Smooth muscle cell of the brain vasculature (primary cell): Measurements from ENCODE around the gene ME1.
"Not testable (repeated sequence)": the region's sequence is repeated elsewhere in the genome, so short reads cannot be mapped to it uniquely, and the experiment has no call there.

Source experiments
- DNase-seq: peaks from one replicate; pipeline ENCODE4 v3.0.0-alpha.2; 2012; ENCODE audit warnings: low read depth, low spot score

ME1 gene

DNA sequence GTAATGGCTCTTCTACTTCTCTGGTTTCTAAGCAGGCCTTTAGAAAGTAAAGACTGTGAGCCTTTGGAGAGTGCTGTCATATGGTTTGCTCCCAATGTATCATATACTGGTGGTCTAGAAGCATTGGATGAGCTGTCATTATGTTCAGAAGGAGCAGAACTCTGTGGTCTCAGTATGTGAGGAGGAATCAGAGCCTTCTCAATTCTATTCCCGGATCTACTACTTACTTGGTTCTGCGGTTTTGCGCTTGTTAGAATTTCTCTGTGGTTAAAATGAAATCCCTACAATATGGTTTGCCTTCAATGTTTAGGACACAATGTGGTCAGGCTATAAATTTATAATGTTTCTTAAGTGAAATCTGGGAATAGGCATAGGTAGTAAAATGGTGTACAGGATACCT lies 173.1 kb downstream of the ME1 start:
- DNase-seq = no peak

DNA sequence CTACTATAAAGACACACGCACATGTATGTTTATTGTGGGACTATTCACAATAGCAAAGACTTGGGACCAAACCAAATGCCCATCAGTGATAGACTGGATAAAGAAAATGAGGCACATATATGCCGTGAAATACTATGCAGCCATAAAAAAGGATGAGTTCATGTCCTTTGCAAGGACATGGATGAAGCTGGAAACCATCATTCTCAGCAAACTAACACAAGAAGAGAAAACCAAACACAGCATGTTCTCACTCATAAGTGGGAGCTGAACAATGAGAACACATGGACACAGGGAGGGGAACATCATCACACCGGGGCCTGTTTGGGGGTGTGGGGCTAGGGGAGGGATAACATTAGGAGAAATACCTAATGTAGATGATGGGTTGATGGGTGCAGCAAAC lies 174.1 kb downstream of the ME1 start:
- not testable (repeated sequence) for DNase-seq

DNA sequence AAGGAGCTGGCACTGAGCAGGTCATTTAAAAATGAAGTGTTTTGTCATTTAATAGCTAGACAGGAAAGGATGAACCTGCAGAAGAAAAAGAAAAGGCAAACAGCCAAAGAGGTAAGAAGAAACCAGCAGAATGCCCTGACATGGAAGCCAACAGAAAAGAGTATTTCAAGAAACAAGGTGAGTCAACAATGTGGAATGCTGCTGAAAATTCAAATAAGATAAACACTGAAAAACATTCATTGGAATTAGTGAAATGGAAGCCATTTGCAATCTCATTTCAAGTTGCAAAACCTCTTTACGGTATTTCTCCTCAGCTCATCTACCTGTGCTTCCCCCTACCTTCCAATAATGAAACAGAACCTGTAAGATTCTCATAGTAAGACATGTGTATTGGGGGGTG lies 178.1 kb downstream of the ME1 start:
- DNase-seq = no peak

DNA sequence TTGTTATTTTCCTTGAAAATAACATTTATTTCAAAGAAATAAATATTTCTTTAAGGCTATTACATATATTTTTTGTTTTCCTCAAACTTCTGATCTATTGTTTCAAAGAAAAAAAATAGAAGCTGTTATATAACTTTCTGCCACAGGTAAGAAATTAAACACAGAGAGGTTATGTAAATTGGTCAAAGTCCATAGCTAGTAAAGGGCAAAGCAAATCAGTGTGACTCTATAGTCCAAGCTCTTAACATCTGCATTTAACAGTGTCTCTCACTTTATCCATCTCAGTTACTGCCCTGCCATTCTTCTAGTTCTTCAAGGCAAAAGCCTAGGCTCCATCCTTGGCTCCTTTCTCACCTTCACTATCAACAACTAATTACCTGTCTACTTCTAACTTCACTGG lies 180.6 kb downstream of the ME1 start:
- no peak for DNase-seq

DNA sequence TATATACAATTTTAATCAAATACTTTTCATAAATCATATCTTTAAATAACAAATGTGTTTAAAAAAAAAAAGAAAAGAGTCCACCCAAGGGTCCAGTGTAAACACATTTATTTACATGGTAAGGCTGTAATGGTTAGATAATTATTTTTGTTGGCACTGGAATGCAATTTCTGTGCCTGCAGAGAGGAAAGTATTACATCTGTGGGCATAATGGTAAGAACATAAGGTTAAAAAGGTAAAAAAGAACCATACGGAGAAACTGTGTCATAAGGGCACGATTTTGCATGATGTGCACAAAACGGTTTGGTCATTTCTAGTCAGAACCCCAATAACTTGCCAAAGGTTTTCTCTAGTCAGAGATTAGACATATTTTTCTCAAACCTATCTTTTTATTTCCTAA lies 183.4 kb downstream of the ME1 start:
- DNase-seq = peak; percentile 62

DNA sequence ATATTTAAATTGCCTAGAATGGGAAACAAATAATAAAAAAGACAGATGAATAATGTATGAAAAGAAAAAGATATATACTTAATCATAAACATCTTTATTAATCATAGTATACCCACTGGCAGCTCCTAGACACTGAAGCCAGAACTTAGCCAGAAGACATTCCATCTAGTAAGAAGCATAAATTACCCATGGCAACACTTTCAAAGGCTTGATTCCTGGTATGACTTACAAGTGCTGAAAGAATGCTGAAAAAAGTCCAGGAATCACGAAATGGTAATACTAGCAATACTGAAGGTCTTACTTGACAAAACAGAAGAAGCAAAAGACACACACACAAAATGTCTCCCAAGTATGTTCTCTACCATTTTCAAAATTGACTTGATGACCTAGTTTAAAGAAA lies 199.7 kb downstream of the ME1 start:
- DNase-seq = no peak

DNA sequence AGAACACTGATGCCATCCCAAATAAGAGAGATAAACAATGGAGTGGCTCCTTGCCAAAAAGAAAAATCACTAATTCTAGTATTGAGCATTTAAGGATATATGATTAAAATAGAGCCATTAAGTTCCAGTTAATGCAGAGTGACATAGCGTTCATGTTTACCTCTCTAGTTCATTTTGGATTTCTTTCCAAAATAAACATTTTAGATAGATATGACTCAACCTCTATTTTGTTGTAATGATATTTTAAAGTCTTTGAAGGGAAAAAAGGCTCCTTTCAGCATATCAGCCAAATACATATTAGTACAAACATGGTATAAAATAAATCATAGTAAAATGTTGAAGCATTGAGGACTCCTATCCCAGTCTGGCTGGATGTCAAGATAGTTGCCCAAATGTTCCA lies 204.3 kb downstream of the ME1 start:
- no peak for DNase-seq

DNA sequence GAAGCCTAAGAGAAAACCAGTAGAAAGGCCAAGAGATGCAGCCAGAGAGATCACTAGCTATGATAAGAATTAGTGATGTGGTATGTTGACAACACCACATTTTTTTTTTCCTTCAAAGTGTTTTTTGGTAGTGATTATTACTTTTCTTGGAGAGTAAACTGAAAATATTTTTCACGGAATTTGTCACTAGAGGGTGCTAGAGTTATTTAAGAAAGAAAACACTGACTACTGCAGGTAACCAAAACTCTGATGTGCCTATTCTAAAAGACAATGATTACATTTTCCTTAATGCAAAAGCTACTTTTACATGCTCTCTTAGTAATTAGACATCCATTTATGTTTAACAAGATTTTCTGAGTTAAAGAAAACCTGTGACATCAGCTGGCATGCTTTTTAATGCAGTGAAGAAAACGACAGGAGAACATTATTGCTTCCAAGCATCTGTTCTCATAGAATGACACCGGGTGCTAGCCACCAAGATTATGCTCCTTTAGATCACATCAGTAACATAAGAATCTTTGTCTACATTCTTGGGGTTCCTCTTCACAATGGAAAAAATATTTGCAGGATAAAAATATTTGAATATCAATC lies 208.9 kb downstream of the ME1 start:
- DNase-seq = no peak

DNA sequence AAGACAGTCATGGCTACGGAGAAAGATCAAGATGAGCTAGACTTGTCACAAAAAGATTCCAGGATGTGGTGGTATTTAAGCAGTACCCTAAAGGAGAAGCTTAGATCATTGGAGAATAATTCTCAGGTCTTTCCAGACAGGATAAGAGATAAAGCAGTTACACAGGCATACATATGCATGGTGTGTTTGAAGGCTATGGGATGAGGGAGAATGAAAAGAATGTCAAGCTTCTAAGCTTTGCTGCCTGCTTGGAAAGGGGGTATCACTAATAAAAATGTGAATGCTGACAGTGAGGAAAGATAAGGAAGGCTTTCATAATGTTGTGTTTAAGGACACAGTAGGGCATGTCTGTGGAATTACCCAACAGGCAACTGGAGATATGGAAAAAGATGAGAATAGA lies 209.6 kb downstream of the ME1 start:
- DNase-seq = no peak

DNA sequence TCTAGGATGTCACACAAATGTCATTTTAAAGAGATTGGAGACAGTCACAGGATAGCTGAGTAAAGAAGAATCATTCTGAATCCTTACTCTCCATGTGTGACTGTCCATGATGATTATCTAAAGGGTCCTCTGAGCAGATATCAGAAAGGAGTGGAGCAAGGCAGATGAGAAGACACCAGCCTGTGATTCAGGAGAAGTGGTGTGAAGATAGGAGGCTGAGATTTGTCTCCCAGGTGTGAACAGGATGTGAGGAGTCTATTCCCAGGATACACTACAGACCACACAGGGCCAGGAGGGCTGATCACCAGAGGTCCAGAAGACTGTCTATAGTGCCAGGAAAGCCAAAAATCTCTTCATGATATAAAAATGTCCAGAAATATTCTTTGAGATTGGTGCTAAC lies 210.7 kb downstream of the ME1 start:
- no peak for DNase-seq

DNA sequence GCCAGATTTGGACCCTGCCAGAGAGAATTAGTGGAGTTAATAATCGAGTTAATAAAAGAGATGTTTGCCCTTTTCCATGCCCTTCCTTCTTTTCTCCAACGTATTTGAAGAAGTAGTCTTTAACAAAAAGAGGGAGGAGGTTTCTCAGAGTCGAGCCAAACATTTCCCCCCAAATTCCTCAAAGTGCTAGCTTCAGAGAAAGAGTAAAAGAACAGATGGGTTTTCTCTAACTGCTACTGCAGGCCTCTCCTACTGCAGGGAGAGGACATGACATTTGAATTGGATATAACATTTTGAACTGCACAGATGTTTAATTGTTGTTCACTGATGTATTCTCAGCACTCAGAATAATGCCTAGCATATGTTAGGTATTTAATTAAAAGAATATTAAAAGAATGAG lies 212.2 kb downstream of the ME1 start:
- no peak for DNase-seq

DNA sequence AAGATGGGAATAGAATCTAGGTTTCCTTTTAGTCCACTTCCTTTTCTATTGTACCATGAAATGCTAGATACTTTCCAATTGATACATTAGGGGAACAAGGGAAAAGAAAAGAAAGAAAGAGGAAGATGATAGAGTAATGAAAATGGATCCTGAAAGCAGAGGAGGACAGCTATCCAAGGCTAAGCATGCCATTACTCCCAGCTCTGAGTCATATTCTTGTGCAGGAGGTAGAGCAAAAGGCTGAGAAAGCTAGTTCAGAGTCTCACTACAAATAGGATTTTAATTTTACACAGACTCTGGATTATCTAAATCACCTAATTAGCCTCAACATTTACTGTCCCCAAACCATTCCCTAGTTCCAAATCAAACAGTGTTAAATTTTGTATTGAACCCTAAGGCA lies 214.0 kb downstream of the ME1 start:
- no peak for DNase-seq

DNA sequence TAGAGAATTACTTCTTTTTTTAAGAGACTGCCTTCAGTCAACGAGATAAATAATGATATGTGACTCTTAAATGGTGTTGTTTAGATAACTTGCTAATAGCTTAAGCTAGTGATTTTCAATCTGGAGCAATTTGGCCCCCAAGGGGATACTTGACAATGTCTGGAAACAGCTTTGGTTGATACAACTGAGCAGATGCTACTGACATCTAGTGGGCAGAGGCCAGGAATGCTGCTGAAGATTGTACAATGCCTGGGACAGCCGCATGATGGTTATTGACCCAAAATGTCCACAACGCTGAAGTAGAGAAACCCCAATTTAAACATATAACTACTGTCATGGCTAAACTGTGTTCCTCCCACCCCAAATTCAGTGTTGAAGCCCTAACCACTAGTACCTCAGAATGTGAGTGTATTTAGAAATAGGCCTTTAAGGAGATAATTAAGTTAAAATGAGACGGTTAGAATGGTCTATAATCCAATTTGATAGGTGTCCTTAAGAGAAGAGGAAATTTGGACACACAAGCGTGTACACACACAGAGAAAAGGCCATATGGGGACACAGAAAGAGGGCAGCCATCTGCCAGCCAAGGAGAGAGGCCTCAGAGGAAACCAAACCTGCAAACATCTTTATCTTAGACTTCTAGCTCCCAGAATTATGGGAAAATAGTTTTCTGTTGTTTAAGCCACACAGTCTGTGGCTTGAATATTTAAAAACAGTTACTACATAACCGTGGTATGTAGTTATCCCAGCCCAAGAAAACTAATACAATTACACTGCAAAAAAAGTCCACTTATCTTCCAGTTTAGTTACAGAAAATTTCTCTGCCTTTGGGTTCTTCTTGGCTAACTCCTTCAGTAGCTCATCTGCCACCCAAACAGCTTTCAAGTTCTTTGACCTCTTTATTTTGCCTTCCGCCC lies 215.5 kb downstream of the ME1 start:
- DNase-seq = peak; percentile 46

DNA sequence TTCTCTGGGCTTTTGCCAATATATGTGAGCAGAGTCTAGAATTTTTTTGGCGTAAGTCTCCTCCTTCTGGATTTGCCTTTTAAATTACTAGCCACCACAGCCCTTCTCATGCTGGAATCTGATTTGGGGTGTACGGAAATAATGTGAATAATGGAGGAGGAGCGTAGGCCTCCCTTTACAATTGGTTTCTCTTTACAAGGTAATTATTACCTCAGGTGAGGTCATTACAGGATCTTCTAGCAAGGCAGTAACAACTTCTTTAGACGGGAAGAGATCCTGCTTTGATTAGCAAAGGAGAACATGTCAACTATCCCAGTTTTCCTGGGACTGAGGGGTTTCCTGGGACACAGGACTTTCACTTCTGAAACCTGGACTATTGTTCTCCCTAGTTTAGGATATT lies 228.8 kb downstream of the ME1 start:
- DNase-seq = no peak

DNA sequence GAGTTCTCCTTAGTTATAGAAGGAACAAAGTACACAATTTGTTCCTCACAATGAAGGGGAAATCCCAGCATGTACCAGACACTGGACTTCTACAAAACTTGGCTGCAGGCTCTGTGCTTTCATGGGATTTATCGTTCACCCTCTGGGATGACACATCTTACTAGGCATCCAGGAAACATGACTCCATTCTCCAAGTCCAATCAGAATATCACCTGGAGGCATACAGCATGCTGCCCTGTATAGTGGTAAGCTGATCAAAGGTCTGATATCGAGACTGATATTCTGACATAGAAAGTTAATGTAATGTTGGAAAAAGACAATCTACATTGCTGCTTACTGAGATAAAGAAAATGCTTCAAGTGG lies 231.0 kb downstream of the ME1 start:
- DNase-seq = no peak

DNA sequence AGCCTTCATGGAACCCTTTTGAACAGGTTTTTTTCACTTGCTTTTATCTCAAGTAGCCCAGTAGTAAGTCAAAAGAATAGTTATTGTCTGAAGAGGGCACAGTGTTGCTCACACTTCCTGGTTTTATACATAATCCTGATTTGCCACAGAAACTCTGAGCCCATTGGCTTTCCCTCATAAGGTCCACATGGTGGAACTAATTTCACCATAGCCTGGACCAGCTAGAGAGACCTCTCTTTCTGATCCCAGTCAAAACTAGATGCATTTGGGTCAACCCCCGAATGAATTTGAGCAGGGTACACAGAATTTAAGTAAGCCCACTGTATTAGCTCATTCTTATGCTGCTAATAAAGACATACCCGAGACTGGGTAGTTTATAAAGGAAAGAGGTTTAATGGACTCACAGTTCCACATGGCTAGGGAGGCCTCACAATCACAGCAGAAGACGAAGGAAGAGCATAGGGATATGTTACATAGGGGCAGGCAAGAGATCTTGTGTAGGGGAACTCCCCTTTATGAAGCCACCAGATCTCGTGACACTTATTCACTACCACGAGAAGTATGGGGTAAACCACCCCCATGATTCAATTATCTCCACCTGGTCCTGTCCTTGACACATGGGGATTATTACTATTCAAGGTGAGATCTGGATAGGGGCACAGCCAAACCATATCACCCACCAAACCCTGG lies 231.5 kb downstream of the ME1 start:
- DNase-seq = no peak

DNA sequence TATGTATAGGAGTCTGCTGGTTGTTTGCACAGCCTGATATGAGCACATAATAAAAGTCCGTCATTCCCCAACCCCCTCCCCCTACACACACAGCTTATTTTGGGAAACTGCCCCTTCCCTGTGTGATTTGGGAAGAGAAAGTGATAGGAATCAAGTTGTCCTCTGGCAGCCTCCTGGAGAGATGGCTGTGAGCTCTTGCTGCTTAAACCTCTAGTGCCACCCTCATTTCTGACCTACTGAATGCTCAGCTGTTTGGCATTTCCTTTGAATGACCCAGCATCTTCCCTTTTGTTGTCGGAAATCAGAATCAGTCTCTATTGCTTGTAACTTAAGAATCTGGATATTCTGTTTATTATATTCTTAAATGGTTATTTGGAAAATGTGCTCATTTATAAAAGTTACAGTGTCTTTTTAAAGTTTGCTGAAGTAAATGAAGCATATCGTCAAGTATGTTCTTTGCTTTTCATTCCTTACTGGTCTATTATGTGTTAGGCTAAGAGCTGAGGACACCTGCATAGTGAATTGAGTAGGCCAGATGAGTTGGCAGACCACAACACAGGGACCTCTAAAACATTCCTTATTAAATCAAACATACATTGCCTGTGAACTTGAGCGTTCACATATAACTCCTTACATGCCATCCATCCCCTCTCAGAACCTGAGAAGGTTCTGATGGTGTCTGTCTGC lies 232.2 kb downstream of the ME1 start:
- DNase-seq = no peak

DNA sequence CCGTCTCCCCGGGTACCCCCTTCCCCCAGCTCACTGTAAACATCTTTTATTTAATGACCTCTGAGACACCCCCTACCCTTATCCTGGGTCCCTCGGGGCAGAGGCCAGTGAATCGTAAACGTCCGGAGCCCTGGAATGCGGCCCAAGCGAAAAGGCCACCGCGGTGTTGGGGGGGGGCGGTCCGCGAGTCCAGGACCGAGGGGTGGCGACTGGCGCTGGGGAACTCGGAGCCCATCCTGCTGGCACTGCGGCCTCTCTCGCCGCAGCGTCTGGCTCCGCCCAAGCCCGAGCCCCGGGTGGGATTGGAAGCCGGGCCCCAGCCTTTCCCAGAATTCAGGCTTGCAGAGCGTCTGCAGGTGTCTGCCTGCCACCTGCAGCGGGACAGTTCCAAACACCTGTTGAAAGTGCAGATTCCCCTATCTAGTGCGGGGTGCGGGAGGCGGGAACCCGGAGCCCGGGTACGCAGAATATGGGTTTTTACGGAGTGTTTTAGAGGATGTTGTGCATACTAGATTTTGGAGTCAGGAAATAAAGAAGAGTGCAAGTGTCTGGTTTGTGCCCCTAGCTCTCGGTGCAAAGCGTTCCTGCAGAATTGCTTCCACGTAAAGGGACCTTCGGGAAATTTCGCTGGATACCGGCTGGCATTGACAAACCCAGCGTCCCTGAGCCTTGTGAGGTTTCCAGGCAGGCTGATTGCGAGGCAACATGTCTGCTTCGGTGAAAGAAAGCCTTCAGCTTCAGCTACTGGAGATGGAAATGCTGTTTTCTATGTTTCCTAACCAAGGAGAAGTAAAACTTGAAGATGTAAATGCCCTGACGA lies 236.9 kb downstream of the ME1 start:
- no peak for DNase-seq

DNA sequence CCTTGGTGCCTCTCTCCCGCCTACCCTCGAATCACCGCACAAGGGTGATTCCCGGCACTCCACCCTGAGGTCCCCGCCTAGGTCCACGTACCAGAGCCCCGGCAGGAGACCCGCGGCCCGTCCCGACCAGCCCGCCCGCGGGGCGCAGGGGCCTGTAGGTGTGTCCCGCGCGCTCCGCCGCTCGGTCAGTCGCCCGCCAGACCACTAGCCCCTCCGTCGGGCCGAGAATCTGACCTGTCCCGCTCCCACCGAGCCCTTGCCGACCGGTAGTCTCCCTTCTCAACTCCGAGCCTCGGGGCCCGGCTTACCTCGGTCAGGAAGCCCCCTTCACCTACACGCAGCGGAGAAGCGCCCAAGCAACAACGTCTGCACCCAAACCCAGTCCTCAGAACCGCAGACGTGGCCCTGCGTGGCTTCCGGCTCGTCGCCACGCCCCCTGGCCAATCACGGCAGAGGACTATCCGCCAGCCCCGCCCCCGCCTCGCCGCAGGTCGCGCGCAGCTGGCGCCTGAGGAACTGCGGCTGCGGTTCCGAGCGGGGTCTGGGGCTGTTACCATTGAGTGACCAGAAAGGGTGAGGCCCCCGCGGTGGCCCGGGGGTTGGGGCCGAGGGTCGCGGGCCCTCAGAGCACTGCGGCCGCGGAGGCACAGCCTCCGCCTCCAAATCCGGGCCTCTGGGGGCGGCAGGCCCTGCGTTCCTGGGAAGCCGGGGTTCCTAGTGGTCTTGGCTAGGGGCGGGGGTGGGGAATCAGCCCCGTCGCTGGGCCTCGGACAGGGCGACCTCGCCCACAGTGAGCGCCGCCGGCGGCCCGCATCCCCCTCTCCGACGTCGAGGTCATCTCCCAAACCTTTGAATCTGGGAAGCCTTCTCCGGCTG lies 237.7 kb downstream of the ME1 start, which contains the start of the genes PGM3 and RWDD2A:
Gene PGM3 (minus strand): TSS at position 395 of the 876 bp plus-strand sequence. CDS start 2,253 bp downstream, outside the sequence.
Gene RWDD2A (plus strand): TSS at position 487 of the 876 bp plus-strand sequence. CDS start 1,095 bp downstream, outside the sequence.
- peak; percentile 57 for DNase-seq

DNA sequence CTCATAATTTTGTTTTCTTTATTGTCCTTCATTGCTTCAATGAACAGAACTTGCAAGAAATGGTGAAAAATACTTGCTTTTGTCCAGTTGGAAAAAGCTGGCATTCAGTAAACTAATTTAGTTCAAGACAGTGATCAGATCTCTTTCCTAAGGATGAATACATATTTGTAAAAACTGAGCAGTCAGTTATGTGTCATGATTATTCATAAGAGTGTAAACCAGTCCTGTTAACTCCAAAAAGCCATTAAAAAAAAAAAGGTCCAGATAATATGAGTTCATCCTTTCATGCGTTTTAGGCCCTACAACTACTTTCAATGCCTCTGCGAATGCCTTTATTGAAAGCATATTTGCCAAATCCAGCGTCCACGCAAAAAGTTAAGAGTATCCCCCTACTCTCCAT lies 238.4 kb downstream of the ME1 start:
- no peak for DNase-seq
